Measurements from ENCODE around the gene PCNX1. TPM values are rescaled to one million over a fixed set of nuclear protein-coding genes. Genes with fewer than 3 reads are reported as not detected.

Gene PCNX1
- total and polyA plus RNA-seq, 9 of the 15 experiments (the other 6 are each of a cell fraction or from before 2014, with no cell fraction given): 0.30 to 4.5 (median 2.3) TPM

GRCh38 chr14:71135496-71135895 lies 228.2 kb downstream of the PCNX1 start (continued):
- TF ChIP-seq ZBTB11 (CRISPR knock-in tag; IDR thresholded peaks at IDR 0.05): no peak
- TF ChIP-seq FUS (optimal IDR thresholded peaks at IDR 0.05; ENCODE audit: low read depth, low read length): no peak
- TF ChIP-seq ZNF407 (IDR thresholded peaks at IDR 0.05; ENCODE audit: low read depth): no peak
- TF ChIP-seq XRCC4 (IDR thresholded peaks at IDR 0.05; ENCODE audit: extremely low read depth, insufficient read depth, insufficient read length): no peak
- TF ChIP-seq ZNF146 (CRISPR knock-in tag; IDR thresholded peaks at IDR 0.05; ENCODE audit: unreplicated experiment): no peak
